ENCODE results near the gene CHSY1. TPM values are rescaled to one million over a fixed set of nuclear protein-coding genes. Genes with fewer than 3 reads are reported as not detected.

CHSY1 gene
- total and polyA plus RNA-seq, 2 of the 13 experiments (the other 11 are each of a cell fraction or from before 2014, with no cell fraction given): 13.3 to 13.7 TPM

DNA sequence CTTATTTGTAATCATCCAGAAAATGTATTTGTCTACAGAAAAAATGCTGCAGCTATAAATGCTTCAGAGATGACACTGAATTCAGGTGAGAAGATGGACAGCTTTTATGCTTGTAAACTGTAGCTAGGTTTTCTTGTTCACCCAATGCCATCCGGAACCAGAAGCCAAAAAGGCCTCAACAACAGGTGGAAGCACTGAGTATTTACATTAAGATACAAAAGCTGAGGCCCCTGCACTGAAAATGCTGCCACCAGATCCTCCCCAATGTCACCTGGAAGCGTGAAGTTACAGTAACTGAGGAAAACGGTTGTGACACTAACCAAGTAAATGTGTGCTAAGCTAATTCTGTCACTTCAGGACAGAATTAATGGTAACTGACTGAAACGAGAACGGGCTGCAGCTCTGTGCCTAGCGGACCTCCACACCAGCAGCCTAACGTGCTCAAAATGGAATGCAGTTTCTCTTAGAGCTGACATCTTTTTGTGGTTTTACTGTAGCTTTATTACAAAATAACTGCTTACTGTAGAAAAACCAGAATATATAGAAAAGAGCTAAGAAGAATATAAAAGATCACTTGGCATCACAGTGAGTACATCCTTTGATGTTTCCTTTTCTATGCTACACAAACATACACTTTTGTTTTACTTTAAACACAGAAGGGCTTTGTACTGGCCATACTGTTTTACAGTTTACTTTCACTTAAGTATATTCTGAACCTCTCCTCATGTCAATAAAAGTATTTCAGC lies 7.6 kb downstream of the CHSY1 start:
- H3K4me3 ChIP-seq (replicated peaks in 1 of 3; ENCODE audit: insufficient read depth in 1 of 3, low read depth in 2 of 3, low read length in 3 of 3): 0 out of 6 replicates have a peak overlapping the region, but pooled peaks of 1 of the 3 experiments have one; percentile 5
- FAIRE-seq: peak; percentile 26
- peak; percentile 72 for ATAC-seq
- in situ Hi-C loops (cut with HindIII; ENCODE audit: extremely low pct_ligation_motif_present, low pct_unique_long_range_greater_than_20kb): no loop called here
- intact Hi-C loops (cut with micrococcal nuclease; ENCODE audit: unreplicated experiment): no loop called here
- peaks cover 91% of the 10 kb centered on the region for H3K79me2 ChIP-seq (ENCODE audit: insufficient read depth, low read length)
- H3K4me2 ChIP-seq (ENCODE audit: low read depth, low read length): peak overlapping the region; percentile 55
- H3K4me1 ChIP-seq (ENCODE audit: insufficient read depth, low read length): peaks cover 84% of the 10 kb centered on the region
- peaks cover 0 to 7% of the 10 kb centered on the region in 2 experiments; a peak in 2 of 5 replicates for H3K36me3 ChIP-seq (replicated peaks in 1 of 2; ENCODE audit: control insufficient read depth in 1 of 2, insufficient read depth in 2 of 2, low read length in 2 of 2)
- no TSS peak for BruUV-seq (replicated peaks)
- peaks cover 27% of the 10 kb centered on the region for H4K20me1 ChIP-seq (ENCODE audit: insufficient read depth, low read length)
- ChIA-PET CTCF (ENCODE audit: low intra/inter-chr PET ratio, low total read pairs) (no interaction called here), POLR2A (interaction anchor here (1.0 to 1.7 kb wide), 3 partner anchors 11 to 284 kb away, joined by 3 to 4 read pairs (median 3); no protein-coding TSS in a partner anchor)
- peak; percentile 63 for DNase-seq (ENCODE audit: low spot score)
- H3K9ac ChIP-seq (ENCODE audit: insufficient read depth, low read depth, low read length): no peak overlapping the region
- 52% methylated on average over 7 of the region's 7 CpGs for WGBS (ENCODE audit: low lambda C conversion rate)
- peak overlapping the region; percentile 36 for H3K27ac ChIP-seq (ENCODE audit: extremely low read length, insufficient read depth, low read length)
- no peaks in the 10 kb centered on the region for H3K27me3 ChIP-seq (ENCODE audit: control insufficient read depth in 1 of 2, insufficient read depth in 2 of 2, low read length in 2 of 2)
- no peak overlapping the region for H2AFZ ChIP-seq (ENCODE audit: low read length)
- H3K9me3 ChIP-seq (ENCODE audit: low read length): no peaks in the 10 kb centered on the region
- TF ChIP-seq, protein P1, sequence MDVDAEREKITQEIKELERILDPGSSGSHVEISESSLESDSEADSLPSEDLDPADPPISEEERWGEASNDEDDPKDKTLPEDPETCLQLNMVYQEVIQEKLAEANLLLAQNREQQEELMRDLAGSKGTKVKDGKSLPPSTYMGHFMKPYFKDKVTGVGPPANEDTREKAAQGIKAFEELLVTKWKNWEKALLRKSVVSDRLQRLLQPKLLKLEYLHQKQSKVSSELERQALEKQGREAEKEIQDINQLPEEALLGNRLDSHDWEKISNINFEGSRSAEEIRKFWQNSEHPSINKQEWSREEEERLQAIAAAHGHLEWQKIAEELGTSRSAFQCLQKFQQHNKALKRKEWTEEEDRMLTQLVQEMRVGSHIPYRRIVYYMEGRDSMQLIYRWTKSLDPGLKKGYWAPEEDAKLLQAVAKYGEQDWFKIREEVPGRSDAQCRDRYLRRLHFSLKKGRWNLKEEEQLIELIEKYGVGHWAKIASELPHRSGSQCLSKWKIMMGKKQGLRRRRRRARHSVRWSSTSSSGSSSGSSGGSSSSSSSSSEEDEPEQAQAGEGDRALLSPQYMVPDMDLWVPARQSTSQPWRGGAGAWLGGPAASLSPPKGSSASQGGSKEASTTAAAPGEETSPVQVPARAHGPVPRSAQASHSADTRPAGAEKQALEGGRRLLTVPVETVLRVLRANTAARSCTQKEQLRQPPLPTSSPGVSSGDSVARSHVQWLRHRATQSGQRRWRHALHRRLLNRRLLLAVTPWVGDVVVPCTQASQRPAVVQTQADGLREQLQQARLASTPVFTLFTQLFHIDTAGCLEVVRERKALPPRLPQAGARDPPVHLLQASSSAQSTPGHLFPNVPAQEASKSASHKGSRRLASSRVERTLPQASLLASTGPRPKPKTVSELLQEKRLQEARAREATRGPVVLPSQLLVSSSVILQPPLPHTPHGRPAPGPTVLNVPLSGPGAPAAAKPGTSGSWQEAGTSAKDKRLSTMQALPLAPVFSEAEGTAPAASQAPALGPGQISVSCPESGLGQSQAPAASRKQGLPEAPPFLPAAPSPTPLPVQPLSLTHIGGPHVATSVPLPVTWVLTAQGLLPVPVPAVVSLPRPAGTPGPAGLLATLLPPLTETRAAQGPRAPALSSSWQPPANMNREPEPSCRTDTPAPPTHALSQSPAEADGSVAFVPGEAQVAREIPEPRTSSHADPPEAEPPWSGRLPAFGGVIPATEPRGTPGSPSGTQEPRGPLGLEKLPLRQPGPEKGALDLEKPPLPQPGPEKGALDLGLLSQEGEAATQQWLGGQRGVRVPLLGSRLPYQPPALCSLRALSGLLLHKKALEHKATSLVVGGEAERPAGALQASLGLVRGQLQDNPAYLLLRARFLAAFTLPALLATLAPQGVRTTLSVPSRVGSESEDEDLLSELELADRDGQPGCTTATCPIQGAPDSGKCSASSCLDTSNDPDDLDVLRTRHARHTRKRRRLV (CRISPR knock-in tag; IDR thresholded peaks at IDR 0.05): no peak
- TF ChIP-seq SUZ12 (IDR thresholded peaks at IDR 0.05; ENCODE audit: low read depth, low read length): no peak
- TF ChIP-seq, protein P2, sequence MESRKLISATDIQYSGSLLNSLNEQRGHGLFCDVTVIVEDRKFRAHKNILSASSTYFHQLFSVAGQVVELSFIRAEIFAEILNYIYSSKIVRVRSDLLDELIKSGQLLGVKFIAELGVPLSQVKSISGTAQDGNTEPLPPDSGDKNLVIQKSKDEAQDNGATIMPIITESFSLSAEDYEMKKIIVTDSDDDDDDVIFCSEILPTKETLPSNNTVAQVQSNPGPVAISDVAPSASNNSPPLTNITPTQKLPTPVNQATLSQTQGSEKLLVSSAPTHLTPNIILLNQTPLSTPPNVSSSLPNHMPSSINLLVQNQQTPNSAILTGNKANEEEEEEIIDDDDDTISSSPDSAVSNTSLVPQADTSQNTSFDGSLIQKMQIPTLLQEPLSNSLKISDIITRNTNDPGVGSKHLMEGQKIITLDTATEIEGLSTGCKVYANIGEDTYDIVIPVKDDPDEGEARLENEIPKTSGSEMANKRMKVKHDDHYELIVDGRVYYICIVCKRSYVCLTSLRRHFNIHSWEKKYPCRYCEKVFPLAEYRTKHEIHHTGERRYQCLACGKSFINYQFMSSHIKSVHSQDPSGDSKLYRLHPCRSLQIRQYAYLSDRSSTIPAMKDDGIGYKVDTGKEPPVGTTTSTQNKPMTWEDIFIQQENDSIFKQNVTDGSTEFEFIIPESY (CRISPR knock-in tag; IDR thresholded peaks at IDR 0.05): peak; percentile 57; the same call in 1 of the 2 replicates
- TF ChIP-seq, protein P3, sequence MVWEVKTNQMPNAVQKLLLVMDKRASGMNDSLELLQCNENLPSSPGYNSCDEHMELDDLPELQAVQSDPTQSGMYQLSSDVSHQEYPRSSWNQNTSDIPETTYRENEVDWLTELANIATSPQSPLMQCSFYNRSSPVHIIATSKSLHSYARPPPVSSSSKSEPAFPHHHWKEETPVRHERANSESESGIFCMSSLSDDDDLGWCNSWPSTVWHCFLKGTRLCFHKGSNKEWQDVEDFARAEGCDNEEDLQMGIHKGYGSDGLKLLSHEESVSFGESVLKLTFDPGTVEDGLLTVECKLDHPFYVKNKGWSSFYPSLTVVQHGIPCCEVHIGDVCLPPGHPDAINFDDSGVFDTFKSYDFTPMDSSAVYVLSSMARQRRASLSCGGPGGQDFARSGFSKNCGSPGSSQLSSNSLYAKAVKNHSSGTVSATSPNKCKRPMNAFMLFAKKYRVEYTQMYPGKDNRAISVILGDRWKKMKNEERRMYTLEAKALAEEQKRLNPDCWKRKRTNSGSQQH (CRISPR knock-in tag; IDR thresholded peaks at IDR 0.05; ENCODE audit: low read depth): no peak
- 0 out of 2 replicates have a peak, but pooled peaks have one; percentile 5 for TF ChIP-seq HDAC2 (CRISPR knock-in tag; IDR thresholded peaks at IDR 0.05)
- TF ChIP-seq NFE2 (CRISPR knock-in tag; IDR thresholded peaks at IDR 0.05): no peak
- TF ChIP-seq ZBTB38 (CRISPR knock-in tag; IDR thresholded peaks at IDR 0.05): 0 out of 2 replicates have a peak, but pooled peaks have one; percentile 44
- no peak for TF ChIP-seq TERF1 (CRISPR knock-in tag; IDR thresholded peaks at IDR 0.05)
- peak; percentile 34; the same call in 1 of the 2 replicates for TF ChIP-seq FOXA3 (CRISPR knock-in tag; IDR thresholded peaks at IDR 0.05)
- TF ChIP-seq GATAD2A (CRISPR knock-in tag; IDR thresholded peaks at IDR 0.05): 0 out of 2 replicates have a peak, but pooled peaks have one; percentile 12
- no peak for TF ChIP-seq TAF15 (IDR thresholded peaks at IDR 0.05; ENCODE audit: low read depth, low read length, poor library complexity, severe bottlenecking)

All from HepG2 (cell line).